ENCODE data around the gene PSMD4.

The PSMD4 gene

GRCh38 chr1:151309811-151310323, 55.3 kb downstream of the PSMD4 start:
- no peak for DNase-seq (ENCODE audit: low read depth)

- no peak for DNase-seq (ENCODE audit: low read depth)
Measured at GRCh38 chr1:151311011-151311410, 56.5 kb downstream of the PSMD4 start.

- DNase-seq (ENCODE audit: low read depth): peak; percentile 45
Measured at GRCh38 chr1:151311589-151312331, 57.2 kb downstream of the PSMD4 start.

GRCh38 chr1:151312411-151312810, 57.9 kb downstream of the PSMD4 start:
- DNase-seq (ENCODE audit: low read depth): no peak

DNA sequence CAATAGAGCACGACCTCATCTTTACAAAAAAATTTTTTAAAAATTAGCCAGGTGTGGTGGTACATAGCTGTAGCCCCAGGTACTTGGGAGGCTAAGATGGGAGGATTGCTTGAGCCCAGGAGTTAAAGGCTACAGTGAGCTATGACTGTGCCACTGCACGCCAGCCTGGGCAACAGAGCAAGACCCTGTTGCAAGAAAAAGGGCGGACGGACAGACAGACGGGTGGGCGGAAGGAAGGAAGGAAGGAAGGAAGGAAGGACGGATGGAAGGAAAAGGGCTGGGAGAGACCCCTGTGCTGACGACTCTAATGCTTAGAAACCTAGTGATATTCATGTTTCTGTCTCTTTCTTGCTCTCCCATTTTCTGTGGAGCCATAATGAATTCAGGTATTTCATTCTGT, 58.3 kb downstream of the PSMD4 start:
- DNase-seq (ENCODE audit: low read depth): no peak

- no peak for DNase-seq (ENCODE audit: low read depth)
Measured at GRCh38 chr1:151313501-151313900, 59.0 kb downstream of the PSMD4 start.

GRCh38 chr1:151314137-151314875, 59.8 kb downstream of the PSMD4 start:
- DNase-seq (ENCODE audit: low read depth): no peak

DNA sequence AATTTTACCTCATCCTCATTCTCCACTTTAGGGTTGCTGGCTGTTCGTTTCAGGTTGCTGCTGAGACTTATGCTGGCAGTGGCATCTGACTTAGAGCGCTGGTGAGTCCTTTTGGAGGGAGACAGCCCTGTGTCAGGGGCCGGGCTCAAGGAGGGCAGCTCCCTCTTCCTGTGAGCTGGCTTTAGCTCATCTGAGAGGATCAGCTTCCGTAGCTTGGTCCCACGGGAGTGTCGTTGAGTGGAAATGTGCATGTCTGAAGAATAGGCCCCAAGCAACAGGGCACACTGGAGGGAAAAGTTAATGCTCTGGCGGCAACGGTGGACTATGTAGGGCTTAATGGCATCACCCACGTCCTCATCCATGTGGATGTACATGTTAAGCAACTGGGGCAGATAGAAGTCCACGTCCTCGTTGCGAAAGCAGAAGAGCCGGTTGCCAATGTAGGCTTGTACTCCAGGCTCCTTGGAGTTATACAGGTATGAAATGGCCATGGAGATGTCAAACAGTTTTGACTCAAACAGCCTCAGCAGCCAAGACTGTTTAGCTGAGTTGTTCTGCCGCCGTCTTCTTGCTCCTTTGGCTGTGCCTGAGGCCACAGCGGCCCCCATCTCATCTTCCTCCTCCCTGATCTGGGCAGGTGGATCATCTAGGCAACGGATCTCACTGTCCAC, 61.2 kb downstream of the PSMD4 start:
- DNase-seq (ENCODE audit: low read depth): no peak

All from stimulated activated CD8-positive, alpha-beta memory T cell treated with anti-CD3 and anti-CD28 coated beads, Interleukin-15, amount 100 ng/mL, for 1 hour (primary cell).